Bronchial epithelial cell (primary cell): Measurements from ENCODE around the gene OLFML2A. TPM values are rescaled to one million over a fixed set of nuclear protein-coding genes. Genes with fewer than 3 reads are reported as not detected.
A peak's percentile ranks its signal among the peaks of the same experiment; 100 is the strongest.

Experiments
- DNase-seq: peaks from one replicate; pipeline ENCODE4 v3.0.0-alpha.2; 2010; ENCODE audit warnings: low read depth
- FAIRE-seq: peaks from 2 replicates; lab custom pipeline; 2011; peaks lifted over from hg19 to GRCh38; lab: Jason Lieb, UNC
- H3K27me3 ChIP-seq: 2 replicates; pipeline ENCODE4 v1.5.1; 2011; ENCODE audit warnings: low read length; ENCODE audit not compliant: control insufficient read depth, insufficient read depth
- H3K36me3 ChIP-seq: 2 replicates; pipeline ENCODE4 v1.5.1; 2011; ENCODE audit warnings: low read length; ENCODE audit not compliant: control insufficient read depth, insufficient read depth
- H3K4me3 ChIP-seq: 2 replicates; pipeline ENCODE4 v1.5.1; 2011; ENCODE audit warnings: mild to moderate bottlenecking, low read depth, low read length, control low read depth
- CTCF ChIP-seq: IDR thresholded peaks from 2 replicates; pipeline ENCODE4 v1.5.1; 2011; ENCODE audit warnings: mild to moderate bottlenecking, moderate library complexity, low read length, control low read depth, inconsistent platforms; ENCODE audit not compliant: insufficient read depth, severe bottlenecking
- total RNA-seq: library from RNA; depleted of rRNA; stranded (reverse); fragments of >200 nt; gene quantifications from 2 replicates; pipeline ENCODE4 v1.2.1, GENCODE V29; 2014

Gene OLFML2A
- total RNA-seq, 1 donor from 2014 or later, result 4.5 TPM

GRCh38 chr9:124808246-124808956 lies 31.5 kb downstream of the OLFML2A start:
- Histone ChIP-seq H3K36me3 (peaks cover 3% of the 10 kb centered on the region), H3K4me3 (no peak overlapping the region), H3K27me3 (no peaks in the 10 kb centered on the region)
- TF ChIP-seq CTCF, result no peak
- FAIRE-seq (no peak), DNase-seq (peak; percentile 43)

GRCh38 chr9:124809211-124809610 lies 32.3 kb downstream of the OLFML2A start:
- H3K27me3 ChIP-seq, result no peaks in the 10 kb centered on the region
- TF ChIP-seq CTCF, result no peak
- peaks cover 3% of the 10 kb centered on the region for H3K36me3 ChIP-seq
- DNase-seq (no peak), FAIRE-seq (no peak)
- H3K4me3 ChIP-seq, result no peak overlapping the region

GRCh38 chr9:124809741-124810500 lies 33.0 kb downstream of the OLFML2A start:
- FAIRE-seq (no peak), DNase-seq (no peak)
- no peak for TF ChIP-seq CTCF
- peaks cover 3% of the 10 kb centered on the region for H3K36me3 ChIP-seq
- H3K27me3 ChIP-seq, result no peaks in the 10 kb centered on the region
- H3K4me3 ChIP-seq, result no peak overlapping the region

- no peaks in the 10 kb centered on the region for H3K27me3 ChIP-seq
- no peak for TF ChIP-seq CTCF
- DNase-seq, result peak; percentile 73
- no peak for FAIRE-seq
- H3K4me3 ChIP-seq, result no peak overlapping the region
- H3K36me3 ChIP-seq, result peaks cover 3% of the 10 kb centered on the region
Measured at GRCh38 chr9:124810663-124811355, 33.9 kb downstream of the OLFML2A start.

GRCh38 chr9:124812441-124812876 lies 35.5 kb downstream of the OLFML2A start:
- H3K4me3 ChIP-seq, result no peak overlapping the region
- no peaks in the 10 kb centered on the region for H3K27me3 ChIP-seq
- DNase-seq (peak; percentile 84), FAIRE-seq (no peak)
- no peak for TF ChIP-seq CTCF
- peaks cover 3% of the 10 kb centered on the region for H3K36me3 ChIP-seq
